NCI-H1930 (cell line): ENCODE data around the gene SLC26A11.
"Not testable (repeated sequence)": the region's sequence is repeated elsewhere in the genome, so short reads cannot be mapped to it uniquely, and the experiment has no call there.

Experiments
- DNase-seq, 2 experiments: peaks; one replicate each; lab custom pipeline; 2025; lab: John Stamatoyannopoulos, UW

The SLC26A11 gene

DNA sequence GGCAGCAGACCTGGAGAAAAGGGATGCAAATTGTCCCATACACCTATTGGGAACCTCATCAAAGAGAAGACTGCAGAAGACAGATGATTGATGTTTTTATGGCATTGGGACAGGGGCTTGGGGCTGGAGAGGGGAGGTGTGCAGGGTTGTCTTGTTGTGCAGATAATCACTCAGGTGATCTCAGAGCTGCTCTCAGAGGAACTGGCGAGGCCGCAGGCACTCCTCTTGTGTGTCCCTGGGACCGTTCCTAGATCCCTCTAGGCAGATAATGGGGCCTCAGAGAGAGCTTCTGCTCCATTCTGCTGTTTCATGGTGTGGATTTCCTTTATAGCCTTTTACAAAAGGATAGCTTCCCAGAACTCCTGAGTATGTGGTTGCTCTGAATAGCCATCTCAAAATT, 42.1 kb downstream of the SLC26A11 start:
- DNase-seq: no peak

DNA sequence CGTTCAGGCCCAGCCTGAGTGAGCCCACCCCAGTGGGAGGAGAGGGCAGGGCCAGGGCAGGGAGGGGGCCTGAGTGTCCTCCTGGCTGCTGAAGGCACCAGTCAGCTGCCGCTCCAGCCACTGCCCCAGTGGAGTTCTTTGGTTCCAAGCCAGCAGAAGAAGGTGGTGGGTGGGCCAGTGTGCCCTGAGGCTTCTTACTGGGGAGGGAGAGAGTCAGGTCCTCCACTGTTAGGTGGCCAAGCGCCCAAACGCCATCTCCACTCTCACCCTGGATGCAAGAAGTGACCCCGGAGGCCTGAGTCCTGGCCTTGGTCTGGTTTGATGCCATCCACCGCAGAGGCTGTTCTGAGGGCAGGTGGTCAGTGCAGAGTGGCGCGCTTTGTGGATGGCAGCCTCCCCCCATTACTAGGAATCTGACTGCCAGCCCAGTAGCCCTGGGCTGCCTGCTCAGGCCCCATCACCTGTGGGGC, 42.6 kb downstream of the SLC26A11 start:
- no peak for DNase-seq

DNA sequence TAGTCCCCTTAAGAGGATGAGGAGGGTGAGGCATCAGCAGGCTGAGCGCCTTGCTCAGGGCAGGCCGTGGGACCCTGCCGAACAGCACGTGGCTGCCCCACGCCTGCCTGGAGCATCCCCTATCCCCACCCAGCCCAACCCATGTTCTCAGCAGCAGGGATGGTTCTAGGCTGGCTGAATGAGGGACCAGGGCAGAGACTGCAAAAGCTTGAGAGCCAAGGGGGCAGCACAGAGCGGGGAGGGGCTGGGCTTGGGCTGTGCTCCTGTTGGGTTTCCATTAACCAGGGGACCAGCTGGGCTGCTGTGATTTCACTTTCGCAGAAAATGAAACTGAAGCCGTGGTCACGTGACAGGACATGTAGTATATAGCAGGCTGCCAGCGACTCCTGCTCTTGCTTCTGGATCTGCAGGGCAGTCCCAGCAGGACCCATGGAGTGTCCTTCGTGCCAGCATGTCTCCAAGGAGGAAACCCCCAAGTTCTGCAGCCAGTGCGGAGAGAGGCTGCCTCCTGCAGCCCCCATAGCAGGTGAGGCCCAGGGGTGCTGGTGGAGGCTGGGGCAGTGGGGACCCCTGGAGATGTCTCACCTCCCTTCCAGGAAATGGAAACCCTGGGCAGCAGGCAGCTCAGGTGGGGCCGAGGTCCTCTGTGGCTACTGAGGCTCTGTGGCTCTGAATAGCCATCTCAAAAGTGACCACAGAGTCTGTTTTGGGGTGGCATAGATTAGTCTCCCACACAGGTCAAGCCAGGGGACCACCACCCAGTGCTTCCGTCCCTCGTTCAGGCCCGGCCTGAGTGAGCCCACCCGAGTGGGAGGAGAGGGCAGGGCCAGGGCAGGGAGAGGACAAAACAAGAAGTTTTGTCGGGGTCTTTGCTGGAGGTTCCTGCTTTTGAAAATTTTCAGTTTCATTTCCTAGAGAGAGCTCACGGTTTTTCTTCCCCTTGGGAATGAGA, 43.3 kb downstream of the SLC26A11 start:
- DNase-seq: no peak

DNA sequence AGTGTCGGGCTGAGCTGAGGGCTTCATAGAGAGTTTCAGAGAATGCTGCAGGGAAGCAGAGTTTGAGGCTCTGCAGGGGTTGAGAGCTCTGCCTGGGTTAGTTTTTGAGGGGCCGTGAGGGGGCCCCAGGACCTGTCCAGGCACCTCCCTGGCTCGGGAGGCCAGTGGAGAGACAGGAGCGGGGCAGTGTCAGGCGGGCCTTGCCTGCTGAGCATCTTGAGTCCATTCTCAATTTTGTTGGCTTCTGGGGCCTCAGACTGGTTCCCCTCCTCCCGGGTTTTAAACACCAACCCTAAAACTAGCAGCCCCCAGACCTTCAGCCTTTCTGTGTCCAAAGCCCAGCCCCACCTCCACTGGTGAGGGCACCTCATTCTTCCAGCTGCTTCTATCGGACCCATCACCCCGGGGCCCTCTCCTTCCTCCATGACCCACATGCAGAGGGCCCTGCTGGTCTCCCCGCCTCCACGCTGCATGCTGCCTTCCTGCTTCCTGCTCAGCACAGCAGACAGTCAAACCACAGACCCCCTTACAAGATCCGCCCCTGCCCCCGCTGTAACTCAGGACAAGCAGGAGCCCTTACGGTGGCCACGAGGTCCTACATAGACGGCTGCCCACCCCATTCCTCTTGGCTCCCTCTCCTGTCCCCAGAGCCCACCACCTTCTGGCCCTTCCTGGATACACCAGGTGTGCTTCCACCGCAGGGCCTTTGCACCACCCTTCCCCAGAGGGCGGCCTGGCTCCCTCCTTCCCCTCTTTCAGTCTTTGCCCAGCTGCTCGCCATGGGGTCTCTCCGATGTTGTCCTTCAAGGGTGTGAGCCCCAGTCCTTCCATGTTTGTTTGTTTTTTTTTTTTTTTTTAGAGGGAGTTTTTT, 44.2 kb downstream of the SLC26A11 start:
- DNase-seq: no peak

DNA sequence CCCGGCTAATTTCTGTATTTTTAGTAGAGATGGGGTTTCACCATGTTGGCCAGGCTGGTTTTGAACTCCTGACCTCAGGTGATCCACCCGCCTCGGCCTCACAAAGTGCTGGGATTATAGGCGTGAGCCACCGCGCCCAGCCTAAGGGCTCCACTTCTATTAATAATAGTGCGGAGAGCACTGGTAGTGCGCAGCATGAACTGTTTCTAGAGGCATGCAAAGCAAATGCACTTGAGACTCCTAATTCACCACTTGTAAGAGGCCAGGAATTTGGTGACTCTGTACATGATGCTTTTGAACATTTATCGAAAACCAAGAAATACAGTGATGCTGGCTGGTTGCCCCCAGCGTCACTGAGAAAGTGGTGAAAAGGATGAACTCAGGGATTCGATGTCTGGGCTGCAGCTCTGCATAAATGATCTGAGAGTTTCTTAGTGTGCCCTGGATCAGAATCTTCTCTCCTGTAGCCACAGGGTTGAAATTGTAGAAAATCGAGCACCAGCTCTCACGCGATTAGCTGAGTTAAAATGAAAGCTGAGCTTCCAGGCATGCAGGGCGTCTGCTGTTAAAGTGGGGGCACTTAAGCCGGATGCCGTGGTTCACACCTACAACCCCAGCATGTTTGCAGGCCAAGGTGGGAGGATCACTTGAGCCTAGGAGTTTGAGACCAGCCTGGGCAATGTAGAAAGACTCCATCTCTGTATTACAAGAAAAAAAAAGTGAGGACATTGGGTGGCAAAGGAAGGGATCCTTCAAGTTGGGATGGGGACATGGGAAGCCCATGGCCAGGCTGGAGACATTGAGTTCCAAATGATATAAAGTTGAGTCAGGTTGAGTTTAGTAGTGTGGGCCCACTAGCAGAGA, 45.2 kb downstream of the SLC26A11 start:
- no peak for DNase-seq

DNA sequence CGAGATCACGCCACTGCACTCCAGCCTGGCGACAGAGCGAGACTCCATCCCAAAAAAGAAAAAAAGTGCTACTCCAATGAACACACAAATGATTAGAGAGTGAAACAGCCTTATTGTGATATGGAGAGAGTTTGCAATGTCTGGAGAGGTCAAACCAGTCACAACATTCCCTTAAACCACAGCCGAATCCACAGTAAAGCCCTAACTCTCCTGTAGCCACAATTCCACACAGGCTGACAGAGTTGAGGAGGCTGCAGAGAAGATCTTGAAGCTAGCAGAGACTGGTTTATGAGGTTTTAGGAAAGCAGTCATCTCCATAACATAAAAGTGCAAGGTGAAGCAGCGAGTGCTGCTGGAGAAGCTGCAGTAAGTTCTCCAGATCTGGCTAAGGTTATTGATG, 47.2 kb downstream of the SLC26A11 start:
- DNase-seq: no peak

DNA sequence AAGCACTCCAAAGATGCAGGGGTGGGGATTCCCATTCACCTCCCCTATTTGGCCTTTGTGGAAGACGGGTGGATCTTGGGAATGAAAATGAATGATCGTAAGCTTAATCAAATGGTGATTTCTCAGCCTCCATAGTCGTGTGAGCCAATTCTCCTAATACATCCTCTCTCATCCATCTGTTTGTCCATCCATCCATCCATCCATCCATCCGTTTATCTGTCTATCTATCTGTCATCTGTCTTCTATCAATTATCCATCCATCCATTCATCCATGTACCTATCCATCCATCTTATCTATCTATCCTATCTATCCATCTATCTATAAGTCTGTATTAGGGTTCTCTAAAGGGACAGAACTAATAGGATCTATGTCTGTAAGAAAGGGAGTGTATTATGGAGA, 48.2 kb downstream of the SLC26A11 start:
- no peak for DNase-seq

DNA sequence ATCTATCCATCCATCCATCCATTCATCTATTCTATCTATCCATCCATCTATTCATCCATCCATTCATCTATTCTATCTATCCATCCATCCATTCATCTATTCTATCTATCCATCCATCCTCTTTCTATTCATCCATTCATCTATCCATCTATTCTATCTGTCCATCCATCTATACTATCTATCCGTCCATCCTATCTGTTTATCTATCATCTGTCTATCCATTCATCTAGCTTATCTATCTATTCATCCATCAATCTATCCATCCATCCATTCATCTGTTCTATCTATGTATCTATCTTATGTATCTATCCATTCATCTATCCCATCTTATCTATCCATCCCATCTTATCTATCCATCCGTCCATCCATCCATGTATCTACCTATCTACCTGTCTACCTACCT, 49.2 kb downstream of the SLC26A11 start:
- no peak for DNase-seq

DNA sequence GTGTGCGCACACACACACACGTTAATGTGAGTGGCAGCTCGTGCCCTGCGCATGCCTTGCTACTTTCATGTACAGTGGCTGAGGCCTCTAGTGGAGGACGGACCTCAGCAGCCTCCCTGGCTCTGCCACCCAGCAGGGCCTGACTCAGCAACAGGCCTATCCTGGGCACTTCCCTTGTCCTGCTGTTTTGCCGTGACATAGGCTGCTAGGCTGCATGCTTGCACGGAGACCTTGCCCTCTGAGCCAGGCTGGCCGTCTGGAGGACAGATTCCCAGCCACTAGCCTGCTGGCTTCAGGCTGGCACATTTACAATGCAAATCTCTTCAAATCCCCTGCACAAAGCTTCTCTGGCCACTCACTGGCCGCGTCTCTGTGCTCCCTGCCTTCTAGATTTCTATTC, 49.9 kb downstream of the SLC26A11 start:
- no peak for DNase-seq

DNA sequence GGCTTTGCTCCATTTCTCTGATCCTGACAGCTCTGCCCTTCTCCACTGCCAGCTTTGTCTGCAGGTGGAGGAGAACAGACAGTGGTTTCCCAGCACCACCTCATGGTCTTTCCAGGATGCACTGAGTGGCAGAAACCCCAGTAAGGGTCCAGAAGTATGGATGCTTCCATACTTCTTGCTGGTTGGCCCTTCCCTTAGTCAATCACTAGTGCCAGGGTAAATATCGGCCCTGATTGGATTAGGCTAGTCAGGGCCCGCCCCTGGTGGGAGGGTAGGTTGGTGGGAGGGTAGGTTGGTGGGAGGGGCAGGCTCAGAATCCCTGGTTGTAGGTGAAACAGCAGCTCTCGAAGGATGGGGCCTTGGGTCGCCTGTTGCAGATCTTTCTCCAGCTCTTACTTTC, 50.6 kb downstream of the SLC26A11 start:
- peak in 1 of 2 experiments; percentile 33 for DNase-seq

DNA sequence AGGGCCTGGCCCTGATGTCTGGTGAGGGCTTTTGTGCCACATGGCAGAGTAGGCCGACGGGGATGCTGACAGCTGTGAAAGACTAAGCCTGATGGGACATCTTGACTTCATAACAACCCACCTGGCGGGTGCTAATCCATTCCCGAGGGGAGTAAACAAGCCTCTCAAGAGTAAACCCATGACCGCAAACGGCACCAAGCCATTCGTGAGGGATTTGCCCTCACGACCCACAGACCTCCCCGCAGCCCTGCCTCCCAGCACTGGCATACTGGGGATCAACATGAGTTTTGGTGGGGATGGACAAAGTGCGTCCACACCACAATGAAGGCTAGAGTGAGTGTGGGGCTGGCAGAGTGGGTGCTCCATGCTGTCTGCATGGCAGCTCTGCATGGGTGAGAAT, 52.1 kb downstream of the SLC26A11 start:
- DNase-seq: no peak

DNA sequence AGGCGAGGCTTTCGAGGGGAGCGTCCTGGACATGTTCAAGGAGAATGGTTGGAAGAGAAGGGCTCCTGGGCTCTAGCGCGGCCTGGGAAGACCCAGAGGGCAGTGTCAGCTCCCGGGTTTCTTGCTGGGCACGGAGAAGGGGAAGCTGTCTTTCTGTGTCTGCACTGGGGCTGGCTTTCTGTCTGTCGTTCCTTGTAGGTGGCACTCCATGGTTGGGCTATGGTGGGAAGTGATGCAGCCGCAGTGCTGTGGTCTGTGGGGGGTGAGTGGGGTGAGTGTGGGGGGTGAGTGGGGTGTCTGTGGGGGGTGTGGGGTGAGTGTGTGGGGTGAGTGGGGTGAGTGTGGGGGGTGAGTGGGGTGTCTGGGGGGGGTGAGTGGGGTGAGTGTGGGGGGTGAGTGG, 54.1 kb downstream of the SLC26A11 start:
- no peak for DNase-seq

DNA sequence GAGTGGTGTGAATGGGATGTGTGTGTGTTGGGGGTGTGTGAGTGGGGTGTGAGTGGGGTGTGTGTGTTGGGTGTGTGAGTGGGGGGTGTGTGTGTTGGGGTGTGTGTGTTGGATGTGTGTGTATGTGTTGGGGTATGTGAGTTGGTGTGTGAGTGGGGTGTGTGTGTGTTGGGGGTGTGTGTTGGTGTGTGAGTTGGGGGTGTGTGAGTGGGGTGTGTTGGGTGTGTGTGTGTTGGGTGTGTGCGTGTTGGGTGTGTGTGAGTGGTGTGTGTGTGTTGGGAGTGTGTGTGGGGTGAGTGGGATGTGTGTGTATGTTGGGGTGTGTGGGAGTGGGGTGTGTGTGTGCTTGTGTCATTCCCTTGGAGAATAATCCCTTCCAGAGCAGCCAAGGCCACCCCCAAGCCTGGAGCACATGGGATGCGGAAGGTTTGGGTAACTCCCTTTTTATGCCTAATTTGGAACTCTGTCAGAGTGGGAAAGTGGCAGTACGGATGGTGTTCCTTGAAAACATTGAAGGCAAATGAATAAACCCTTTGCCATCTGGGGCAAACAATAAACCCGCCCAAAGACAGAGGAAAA, 54.7 kb downstream of the SLC26A11 start:
- DNase-seq: no peak

DNA sequence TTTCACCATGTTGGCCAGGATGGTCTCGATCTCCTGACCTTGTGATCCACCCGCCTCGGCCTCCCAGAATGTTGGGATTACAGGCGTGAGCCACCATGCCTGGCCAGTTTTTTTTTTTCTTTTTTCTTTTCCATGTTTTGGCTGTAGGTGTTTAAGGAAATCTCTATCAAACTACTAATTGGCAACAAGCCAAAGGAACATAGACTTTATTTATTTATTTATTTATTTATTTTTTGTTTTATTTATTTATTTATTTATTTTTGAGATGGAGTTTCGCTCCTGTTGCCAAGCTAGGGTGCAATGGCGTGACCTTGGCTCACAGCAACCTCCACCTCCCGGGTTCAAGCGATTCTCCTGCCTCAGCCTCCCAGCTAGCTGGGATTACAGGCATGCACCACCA, 55.6 kb downstream of the SLC26A11 start:
- not testable (repeated sequence) for DNase-seq

DNA sequence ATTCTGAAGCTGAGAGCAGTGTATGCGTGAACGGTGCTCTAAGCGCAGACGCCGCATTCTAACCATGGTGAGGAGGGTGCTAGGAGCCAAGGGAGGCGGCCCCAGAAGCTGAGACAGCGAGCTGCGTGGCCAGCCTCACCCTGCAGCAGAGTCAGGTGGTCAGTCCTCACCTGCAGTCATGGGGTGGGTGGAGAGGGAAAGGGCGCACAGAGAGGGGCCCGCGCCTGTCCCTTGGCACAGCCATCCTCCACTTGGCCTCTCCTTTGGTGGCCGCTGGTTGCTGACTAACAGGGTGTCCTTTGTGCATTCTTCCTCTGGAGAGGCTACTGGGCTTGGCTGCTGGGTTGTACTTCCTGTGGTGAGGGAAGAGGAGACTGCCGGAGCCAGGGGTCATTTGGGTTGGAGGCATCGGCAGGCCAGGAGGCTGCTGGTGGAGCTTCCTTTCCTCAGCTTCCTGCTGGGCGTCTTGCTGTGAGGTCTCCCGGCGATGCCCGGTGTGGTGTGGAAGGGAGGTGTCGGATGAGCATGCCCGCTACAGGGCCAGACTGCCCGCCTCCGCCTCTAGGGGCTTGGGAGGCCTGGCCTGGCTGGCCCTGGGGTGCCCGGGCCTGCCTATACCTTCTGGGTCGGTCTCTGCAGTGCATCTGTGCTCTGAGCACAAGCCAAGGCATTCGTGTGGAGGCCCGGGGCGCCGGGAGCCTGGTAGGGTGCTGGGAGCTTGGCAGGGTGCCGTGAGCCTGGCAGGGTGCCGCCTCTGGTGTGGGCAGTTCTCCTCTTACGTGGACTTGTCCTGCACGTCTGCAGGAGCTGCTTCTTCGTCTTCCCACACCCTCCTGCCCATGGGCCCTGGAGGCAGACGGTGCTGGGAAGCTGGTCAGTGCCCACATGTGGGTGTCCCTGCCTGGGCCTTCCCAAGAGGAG, 57.8 kb downstream of the SLC26A11 start:
- DNase-seq: no peak

DNA sequence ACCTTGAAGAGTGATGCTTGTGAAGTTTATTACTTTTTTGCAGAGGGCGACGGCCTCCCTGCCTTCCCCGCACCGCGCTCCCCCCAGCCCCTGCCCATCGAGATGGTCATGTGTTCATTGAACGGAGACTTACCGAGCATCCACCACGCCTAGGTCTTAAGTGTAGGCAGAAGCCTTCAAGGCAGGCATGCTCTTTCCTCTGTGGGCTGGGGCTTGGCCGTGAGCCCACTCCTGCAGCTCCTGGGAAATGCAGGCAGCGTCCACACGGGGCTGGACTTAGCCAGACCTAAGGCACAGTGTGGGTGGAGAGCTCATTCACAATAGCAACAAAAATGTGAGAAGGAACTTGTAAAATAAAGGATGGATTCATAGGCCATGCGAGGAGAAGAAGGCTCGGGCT, 59.7 kb downstream of the SLC26A11 start:
- DNase-seq: no peak

DNA sequence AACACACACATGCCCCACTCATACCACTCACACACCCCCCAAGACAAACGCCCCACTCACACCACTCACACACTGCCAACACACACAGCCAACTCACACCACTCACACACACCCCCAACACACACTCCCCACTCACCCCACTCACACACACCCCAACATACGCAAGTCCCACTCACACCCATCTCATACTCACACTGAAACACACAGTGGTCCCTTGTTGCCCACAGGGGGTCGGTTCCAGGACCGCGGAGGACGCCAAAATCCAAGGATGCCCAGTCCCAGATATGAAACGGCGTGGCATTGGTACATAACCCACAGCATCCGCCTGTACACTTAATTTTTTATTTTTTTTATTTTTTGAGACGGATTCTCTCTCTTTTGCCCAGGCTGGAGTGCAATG, 61.3 kb downstream of the SLC26A11 start:
- DNase-seq: no peak

DNA sequence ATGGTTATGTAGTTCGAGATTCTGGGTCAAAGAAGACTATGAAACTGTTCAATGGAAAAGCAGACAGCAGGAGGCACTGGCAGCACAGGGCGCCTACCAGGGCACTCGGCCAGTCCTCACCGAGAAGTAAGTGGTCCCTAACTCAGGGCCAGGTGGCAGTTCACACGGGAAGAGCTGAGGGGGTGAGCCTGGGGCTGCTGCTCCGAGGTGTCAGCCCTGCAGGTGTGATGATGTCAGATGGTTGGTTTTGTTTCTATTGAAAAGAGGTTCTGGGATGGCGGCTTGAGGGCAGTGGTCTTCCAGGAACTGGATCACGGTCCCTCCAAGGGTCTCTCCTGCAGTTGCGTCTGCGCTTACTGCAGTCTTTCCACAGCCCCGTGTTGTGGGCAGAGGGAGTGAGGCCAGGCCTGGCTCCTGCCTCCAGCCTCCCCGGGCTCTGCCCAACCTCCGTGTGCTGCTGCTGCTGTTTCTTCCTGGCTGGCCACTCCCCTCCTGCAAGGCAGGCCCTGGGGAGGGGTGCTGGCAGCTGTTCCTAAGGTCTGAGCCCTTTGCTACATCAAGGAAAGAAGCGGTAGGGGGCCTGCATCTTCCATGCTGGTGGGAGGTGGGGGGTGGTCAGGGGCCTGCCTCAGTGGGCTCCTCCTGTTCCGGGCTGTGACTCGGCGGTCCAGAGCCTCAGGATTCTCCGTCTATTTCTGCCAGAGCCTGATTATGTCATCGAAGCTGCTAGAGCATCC, 63.1 kb downstream of the SLC26A11 start:
- no peak for DNase-seq

DNA sequence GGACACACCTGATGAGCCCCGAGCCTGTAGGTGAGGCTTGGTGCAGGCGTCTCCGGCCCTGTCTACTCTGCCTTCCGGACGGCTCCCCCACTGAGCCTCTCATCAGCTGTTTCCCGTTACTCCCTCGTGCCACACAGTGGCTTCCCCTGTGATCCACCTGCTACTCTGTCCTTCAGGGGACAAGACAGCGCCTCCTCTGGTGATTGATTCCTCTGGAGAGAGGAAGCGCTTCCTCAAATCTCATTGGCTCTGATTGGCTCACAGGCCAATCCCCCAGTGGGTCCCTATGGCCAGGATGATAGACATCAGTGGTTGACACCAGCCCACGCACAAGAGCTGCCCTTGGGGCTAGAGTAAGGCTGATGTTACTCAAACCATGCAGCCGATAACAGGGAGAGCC, 64.4 kb downstream of the SLC26A11 start:
- DNase-seq: no peak
